Tibial artery (tissue), 4 donors: ENCODE results near the gene RNF217.

Experiments used
- DNase-seq, 2 donors: peaks; one replicate each; pipeline ENCODE4 v3.0.0-alpha.2; 2019
- H3K27ac ChIP-seq, 2 donors: fragments of 200-600 bp; sonication (generic) in 1 of 2; 1 replicate in 1 of 2; 2 replicates in 1 of 2; pipeline ENCODE4 v1.5.1; 2018 to 2019; ENCODE audit warnings: mild to moderate bottlenecking in 1 of 2
- H3K27me3 ChIP-seq, 2 donors: fragments of 200-600 bp; sonication (generic) in 1 of 2; one replicate each; pipeline versions ENCODE4 v1.5.1 to v1.6.0; 2016 to 2019
- H3K36me3 ChIP-seq, 3 donors: fragments of 200-600 bp; sonication (generic) in 2 of 3; one replicate each; pipeline ENCODE4 v1.5.1; 2016 to 2019; ENCODE audit warnings: mild to moderate bottlenecking in 2 of 3
- H3K4me1 ChIP-seq, 4 donors: fragments of 200-600 bp; sonication (generic) in 2 of 4; 1 replicate in 3 of 4; 2 replicates in 1 of 4; pipeline ENCODE4 v1.5.1; 2016 to 2019
- H3K4me3 ChIP-seq, 2 donors: fragments of 200-600 bp; sonication (generic) in 1 of 2; 1 replicate in 1 of 2; 2 replicates in 1 of 2; pipeline ENCODE4 v1.5.1; 2018 to 2019; ENCODE audit warnings: mild to moderate bottlenecking in 2 of 2
- H3K9me3 ChIP-seq, 3 donors: fragments of 200-600 bp; sonication (generic) in 1 of 3; one replicate each; pipeline ENCODE4 v1.5.1; 2016 to 2019
- CTCF ChIP-seq, 2 experiments: fragments of 200-600 bp in 1 of 2; fragments of 450-650 bp in 1 of 2; IDR thresholded peaks; one replicate each; pipeline ENCODE4 v1.5.1; 2017 to 2019; ENCODE audit warnings: antibody characterized with exemption in 2 of 2, mild to moderate bottlenecking in 1 of 2, moderate library complexity in 1 of 2
- intact Hi-C: fragments of 100-400 bp; cut with DNase I; formaldehyde crosslinking; loops from one replicate; pipeline ENCODE4 v1.15.0; 2023; ENCODE audit warnings: low total_unique reads

Gene RNF217

GRCh38 chr6:124958149-124958548, 4.1 kb upstream of the RNF217 start:
- H3K27ac ChIP-seq, result peak overlapping the region in 1 of 2 donors; percentile 99
- TF ChIP-seq CTCF (IDR thresholded peaks at IDR 0.05), result no peak
- peaks cover 0 to 30% (median 0%) of the 10 kb centered on the region in 4 donors for H3K4me1 ChIP-seq
- H3K36me3 ChIP-seq, result no peaks in the 10 kb centered on the region
- no peak for DNase-seq
- H3K9me3 ChIP-seq, result no peaks in the 10 kb centered on the region
- no peak overlapping the region for H3K4me3 ChIP-seq
- H3K27me3 ChIP-seq, result no peaks in the 10 kb centered on the region
- intact Hi-C loops, result no loop called here

- DNase-seq, result no peak
- no peaks in the 10 kb centered on the region for H3K27me3 ChIP-seq
- peaks cover 0 to 30% (median 0%) of the 10 kb centered on the region in 4 donors for H3K4me1 ChIP-seq
- H3K27ac ChIP-seq, result peak overlapping the region in 1 of 2 donors; percentile 99
- no peaks in the 10 kb centered on the region for H3K36me3 ChIP-seq
- no peak for TF ChIP-seq CTCF (IDR thresholded peaks at IDR 0.05)
- no peak overlapping the region for H3K4me3 ChIP-seq
- intact Hi-C loops, result no loop called here
- H3K9me3 ChIP-seq, result no peaks in the 10 kb centered on the region
These were observed 3.4 kb upstream of the RNF217 start for GRCh38 chr6:124958759-124959354.

- peak overlapping the region; percentile 78 to 94 for H3K4me3 ChIP-seq
- H3K36me3 ChIP-seq, result no peaks in the 10 kb centered on the region
- no peak for TF ChIP-seq CTCF (IDR thresholded peaks at IDR 0.05)
- no peaks in the 10 kb centered on the region for H3K9me3 ChIP-seq
- H3K27ac ChIP-seq, result peak overlapping the region; percentile 98 to 99
- no peaks in the 10 kb centered on the region for H3K27me3 ChIP-seq
- no peak for DNase-seq
- peaks cover 0 to 34% (median 6%) of the 10 kb centered on the region in 4 donors for H3K4me1 ChIP-seq
- intact Hi-C loops, result loop anchor here (5.0 kb wide), 2 partner anchors 136 to 831 kb away; partner anchors contain the start of gene NCOA7
These were observed 1.3 kb upstream of the RNF217 start for GRCh38 chr6:124960757-124961463.

- intact Hi-C loops, result loop anchor here (5.0 kb wide), 2 partner anchors 136 to 831 kb away; partner anchors contain the start of gene NCOA7
- Histone ChIP-seq H3K9me3 (no peaks in the 10 kb centered on the region), H3K27me3 (no peaks in the 10 kb centered on the region), H3K4me3 (peak overlapping the region; percentile 78 to 94), H3K36me3 (no peaks in the 10 kb centered on the region), H3K4me1 (peaks cover 0 to 40% (median 10%) of the 10 kb centered on the region in 4 donors), H3K27ac (peak overlapping the region; percentile 98 to 99)
- TF ChIP-seq CTCF (IDR thresholded peaks at IDR 0.05), result no peak
- no peak for DNase-seq
These were observed 817 bp upstream of the RNF217 start for GRCh38 chr6:124961464-124961776.

- no peak for TF ChIP-seq CTCF (IDR thresholded peaks at IDR 0.05)
- Histone ChIP-seq H3K36me3 (no peaks in the 10 kb centered on the region), H3K4me3 (peak overlapping the region; percentile 78 to 94), H3K4me1 (peaks cover 0 to 51% (median 17%) of the 10 kb centered on the region in 4 donors), H3K9me3 (no peaks in the 10 kb centered on the region), H3K27ac (peak overlapping the region; percentile 98 to 99), H3K27me3 (no peaks in the 10 kb centered on the region)
- peak; percentile 36 to 78 for DNase-seq
- intact Hi-C loops, result loop anchor here (5.0 kb wide), 2 partner anchors 134 to 829 kb away; partner anchors contain the start of gene NCOA7
These were observed 590 bp downstream of the RNF217 start for GRCh38 chr6:124962639-124963415.
